Measurements from ENCODE around the gene TAF3.

DNA sequence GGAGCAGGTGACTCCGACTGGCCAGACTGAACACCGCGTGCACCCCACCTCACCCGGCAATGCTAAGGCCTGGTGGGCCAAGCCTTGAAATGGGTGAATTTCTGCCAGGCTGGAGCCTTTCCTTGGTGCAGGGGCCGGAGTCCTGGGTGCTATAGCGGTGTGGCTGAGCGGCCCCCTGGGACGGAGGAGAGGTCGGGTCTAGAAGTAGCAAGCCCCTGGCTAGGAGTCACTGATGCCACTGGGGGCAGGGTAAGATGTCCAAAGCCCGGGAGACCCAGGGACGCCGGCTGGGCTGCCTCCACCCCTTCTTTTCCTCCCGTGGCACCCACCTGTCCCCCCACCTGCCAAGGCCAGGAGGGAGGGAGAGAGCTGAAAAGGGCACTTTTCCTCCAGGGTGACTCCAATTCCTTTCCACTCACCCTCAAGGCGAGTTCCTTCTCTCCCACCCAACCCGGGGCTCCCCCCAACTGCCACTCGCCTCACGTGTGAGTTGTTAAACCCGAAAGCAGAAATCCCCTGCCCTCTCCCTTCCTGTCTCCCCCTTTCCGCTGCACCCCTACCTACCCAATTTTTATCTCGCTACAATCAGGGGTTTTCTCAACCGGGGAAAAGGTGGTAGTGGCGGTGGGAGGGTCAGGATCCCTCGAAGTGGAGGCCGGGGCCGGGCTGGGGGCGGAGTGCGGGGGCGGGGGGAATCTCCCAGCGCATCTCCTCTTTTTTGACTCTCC lies 230.1 kb downstream of the TAF3 start:
- TF ChIP-seq, protein P1, sequence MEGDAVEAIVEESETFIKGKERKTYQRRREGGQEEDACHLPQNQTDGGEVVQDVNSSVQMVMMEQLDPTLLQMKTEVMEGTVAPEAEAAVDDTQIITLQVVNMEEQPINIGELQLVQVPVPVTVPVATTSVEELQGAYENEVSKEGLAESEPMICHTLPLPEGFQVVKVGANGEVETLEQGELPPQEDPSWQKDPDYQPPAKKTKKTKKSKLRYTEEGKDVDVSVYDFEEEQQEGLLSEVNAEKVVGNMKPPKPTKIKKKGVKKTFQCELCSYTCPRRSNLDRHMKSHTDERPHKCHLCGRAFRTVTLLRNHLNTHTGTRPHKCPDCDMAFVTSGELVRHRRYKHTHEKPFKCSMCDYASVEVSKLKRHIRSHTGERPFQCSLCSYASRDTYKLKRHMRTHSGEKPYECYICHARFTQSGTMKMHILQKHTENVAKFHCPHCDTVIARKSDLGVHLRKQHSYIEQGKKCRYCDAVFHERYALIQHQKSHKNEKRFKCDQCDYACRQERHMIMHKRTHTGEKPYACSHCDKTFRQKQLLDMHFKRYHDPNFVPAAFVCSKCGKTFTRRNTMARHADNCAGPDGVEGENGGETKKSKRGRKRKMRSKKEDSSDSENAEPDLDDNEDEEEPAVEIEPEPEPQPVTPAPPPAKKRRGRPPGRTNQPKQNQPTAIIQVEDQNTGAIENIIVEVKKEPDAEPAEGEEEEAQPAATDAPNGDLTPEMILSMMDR (IDR thresholded peaks at IDR 0.05) = no peak
- no peak for TF ChIP-seq EP300 (IDR thresholded peaks at IDR 0.05)
